HG03045 (cell line): ENCODE data around the gene PPP1CC.
A peak's percentile ranks its signal among the peaks of the same experiment; 100 is the strongest.
"Not testable (repeated sequence)": the region's sequence is repeated elsewhere in the genome, so short reads cannot be mapped to it uniquely, and the experiment has no call there.

Experiments used
- ATAC-seq: cut with Tn5 transposase; IDR thresholded peaks from one replicate; pipeline ENCODE4 v1.9.1; 2021; ENCODE audit warnings: mild to moderate bottlenecking, moderate library complexity; ENCODE audit not compliant: unreplicated experiment

PPP1CC gene

DNA sequence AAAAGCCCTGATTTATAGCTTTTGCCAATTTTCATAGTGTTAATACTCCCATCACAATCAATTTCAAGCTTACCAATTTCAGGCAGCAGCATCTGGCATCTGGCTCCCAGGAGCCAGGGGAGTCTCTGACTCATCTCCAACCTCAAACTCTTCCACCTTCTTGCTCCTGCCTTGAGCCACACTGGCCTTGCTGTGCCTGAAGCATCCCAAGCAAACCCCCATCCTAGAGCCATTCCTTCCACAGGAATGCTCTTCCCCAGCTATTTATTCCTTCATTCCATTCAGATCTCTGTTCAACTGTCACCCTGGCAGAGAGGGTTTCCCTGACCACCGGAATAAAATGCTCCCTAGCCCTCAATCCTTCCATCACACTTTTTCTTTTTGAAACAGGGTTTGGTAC lies 13.9 kb upstream of the PPP1CC start:
- no peak for ATAC-seq

DNA sequence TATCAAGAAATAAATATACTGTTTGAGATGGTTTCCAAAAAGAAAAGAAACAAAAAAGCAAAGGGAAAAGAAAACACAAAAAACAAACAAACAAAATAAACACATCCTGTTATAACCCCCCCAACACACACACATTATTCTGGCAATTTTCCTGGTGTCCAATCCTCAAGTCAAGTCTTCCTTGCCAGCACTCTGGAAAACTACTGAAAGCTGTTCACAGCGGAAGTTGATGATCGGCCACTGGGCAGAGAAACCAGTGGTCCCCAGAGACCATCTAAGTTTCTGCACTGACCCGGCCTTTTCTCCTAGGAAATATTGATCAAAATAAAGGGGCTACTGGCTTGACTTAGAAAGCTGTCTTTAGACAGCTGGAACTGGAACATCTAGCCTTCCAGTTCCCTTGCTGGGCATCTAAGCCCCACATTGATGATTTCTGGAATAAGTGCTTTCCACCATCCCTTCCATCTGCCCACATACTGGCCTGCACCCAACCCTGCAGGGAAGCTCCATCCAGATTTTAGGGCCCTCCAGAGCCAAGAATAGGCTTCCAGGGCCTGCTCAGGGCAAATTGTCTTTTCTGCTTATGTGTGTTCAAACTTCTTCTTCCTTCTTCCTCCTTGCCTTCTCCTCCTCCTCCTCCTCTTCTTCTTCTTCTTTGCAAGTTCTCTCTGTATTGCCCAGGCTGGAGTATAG lies 11.6 kb upstream of the PPP1CC start:
- ATAC-seq: no peak

DNA sequence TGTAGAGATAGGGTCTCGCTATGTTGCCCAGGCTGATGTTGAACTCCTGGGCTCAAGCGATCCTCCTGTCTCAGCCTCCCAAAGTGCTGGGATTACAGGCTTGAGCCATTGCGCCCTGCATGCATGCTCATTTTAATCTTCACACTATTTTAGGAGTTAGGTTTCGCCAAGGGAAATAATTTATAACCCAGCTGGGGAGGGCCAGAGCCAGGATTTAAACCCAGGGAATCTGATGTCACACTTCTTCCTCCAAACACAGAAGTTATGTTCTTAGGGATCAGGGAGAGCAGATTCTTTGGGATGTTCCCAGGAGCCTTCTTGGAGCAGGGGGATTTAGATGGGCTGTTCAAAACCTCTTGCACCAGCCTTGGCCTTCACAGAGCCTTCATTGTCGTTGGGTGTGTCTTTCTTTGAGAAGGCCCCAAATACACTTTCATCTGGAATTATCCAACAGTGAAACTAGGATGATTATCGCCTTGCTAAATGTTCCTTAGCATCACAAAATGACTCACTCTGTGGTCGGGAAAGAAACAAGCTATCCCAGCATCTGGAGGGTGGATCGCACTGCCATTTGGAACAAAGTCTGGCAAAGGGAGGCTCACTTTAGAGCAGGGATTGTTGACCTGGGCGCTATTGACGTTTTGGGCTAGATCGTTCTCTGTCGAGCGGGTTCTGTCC lies 8.2 kb upstream of the PPP1CC start:
- ATAC-seq: no peak

DNA sequence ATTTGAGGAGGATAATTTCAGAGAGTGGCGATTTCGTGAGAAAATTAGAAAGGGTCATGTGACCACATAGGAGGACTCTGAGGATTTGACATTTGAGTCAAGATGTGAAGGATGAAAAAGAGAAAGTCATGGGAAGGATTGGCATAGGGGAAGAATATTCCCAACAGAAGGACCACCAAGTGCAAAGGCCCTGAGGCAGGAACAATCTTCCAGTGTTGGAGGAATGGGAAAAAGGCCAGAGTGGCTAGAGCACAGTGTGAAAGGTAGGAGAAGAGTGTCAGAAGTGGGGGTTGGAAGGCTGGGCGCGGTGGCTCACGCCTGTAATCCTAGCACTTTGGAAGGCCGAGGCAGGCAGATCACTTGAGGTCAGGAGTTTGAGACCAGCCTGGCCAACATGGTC lies 3.9 kb upstream of the PPP1CC start:
- no peak for ATAC-seq

GRCh38 chr12:110745542-110746284 lies 3.0 kb upstream of the PPP1CC start:
- ATAC-seq: no peak

- no peak for ATAC-seq
Measured at GRCh38 chr12:110744601-110745264, 2.0 kb upstream of the PPP1CC start.

DNA sequence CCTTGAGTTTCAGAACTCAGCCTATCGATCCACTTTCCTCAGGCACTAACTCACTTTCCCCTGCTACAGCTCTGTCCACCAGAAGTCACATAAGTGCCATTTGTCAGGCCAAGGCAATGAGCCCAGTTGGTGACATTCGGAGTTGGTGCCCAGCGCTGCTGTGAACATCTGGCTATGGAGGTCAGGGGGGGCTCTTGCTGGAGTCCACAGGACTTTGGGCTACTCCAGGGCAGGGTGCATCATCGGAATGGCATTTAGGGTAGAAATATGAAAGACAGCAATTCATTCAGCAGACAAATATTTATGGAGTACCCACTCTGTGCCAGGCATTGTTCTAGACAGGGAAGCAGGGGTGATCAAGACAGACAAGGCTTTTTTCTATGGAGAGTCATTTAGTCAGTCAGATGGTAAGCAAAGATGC lies 1.5 kb upstream of the PPP1CC start:
- ATAC-seq: no peak

DNA sequence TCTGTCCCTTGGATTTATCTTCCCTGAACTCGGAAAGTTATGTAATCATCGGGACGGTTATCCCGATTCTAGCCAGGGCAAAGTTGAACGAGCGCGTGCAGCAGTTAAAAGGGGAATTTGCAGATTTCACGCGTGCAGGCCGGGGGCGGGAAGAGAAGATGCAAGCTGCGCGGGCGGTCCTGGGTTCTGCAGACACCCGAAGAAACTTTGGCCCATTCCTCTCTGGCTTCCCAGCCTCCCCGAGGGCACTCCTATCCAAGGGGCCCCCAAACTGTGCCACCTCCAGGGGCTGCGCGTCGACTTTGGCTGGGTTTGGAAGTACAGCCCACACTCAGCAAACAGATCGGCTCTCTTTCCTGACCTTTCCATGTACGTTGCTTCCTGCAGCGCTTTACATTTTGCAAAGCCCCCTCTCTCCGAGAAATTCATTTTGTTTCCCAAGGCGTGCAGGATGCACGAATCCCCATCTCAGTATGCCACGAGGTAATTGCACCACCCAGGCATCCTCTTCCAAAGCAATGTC lies 941 bp upstream of the PPP1CC start:
- ATAC-seq: no peak

GRCh38 chr12:110742096-110742717 lies 484 bp downstream of the PPP1CC start:
- peak; percentile 8 for ATAC-seq

DNA sequence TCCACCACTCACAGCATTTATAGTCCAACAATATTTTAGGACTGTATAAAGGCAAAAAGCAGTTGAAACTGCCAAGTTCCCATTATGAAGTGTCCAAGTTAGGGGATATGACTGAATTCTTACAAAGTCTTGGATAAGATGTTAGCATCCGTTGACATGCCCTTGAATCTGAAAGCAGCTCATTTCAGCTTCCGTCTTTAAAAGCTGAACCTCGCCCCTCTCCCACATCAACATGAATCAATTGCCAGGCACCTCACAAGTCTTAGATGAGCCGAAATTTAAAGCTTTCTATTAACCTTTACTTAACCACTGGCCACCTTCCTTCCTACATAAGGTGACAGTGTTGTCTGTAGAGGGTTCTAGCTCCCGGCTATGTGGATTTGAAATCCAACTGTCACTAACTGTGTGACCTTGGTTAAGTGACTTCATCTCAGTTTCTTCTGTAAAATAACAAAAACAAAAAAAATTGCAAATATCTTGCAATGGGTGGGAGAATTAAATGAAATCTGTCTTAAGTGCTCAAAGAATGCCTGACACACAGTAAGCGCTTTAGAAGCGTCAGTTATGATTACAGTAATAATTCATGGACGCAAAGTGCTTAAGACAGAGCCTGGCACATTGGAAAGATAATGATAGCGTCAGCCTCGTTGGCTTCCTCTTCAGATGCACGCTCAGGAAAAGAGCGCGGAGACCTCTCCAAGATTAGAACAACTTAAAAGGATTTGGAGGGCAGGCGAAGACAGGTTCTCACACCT lies 1.2 kb downstream of the PPP1CC start:
- no peak for ATAC-seq

- ATAC-seq: no peak
Measured at GRCh38 chr12:110739894-110740293, 2.8 kb downstream of the PPP1CC start.

DNA sequence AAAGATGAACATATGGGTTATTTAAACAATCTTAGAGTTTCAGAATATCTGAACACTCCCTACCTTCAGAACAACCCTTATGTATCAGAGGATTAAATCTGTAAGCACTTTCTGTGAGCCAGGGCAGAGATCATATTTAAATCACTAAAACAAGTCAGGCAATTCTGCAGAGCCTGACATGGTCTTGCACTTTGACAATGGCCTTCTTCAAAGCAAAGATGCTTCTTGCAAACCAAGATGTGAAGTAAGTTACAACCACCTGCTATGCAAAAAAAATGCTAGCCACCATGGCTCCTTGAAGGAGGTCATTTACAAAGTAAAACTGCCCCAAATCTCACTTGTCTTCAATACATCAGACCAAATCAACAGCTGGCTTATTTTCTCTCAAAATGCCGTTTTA lies 3.2 kb downstream of the PPP1CC start:
- no peak for ATAC-seq

- ATAC-seq: no peak
Measured at GRCh38 chr12:110737532-110737931, 5.2 kb downstream of the PPP1CC start.

GRCh38 chr12:110737016-110737415 lies 5.7 kb downstream of the PPP1CC start:
- not testable (repeated sequence) for ATAC-seq

DNA sequence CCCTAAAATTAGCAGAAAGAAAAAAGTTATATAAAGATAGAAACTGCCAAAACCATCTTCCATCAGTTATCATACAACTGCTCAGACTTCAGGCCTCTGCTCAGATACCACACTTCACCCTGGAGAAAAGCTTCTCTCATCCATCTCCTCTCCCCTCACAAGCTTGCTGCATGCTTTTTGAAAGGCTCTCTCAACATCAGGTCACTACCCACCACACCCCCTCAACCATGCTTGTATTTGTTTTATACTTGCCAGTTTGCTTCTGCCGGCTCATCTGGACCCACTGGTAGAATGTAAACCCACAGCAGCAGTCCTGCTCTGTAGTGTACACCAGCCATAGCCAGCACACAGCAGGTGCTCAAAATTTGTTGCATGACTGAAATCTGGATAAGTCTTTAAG lies 8.8 kb downstream of the PPP1CC start:
- ATAC-seq: no peak

- ATAC-seq: no peak
Measured at GRCh38 chr12:110733089-110733715, 9.5 kb downstream of the PPP1CC start.

DNA sequence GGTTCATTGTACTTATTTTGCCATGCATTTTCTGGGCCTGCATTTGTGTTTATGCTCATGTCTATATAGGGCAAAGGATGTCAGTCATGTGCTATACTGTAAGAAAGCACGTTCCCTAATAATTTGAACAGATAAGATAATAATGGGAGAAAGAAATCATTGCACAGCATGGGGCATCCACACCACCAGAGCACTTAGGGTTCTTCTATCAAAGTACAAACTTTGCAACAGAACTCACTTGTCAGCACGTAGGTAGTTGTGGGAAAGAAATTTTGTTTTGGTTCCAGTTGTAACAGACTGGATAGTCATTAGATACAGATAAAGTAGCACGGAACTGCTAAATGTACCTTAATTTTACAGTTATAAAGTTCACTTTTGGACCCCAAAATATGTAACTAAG lies 10.1 kb downstream of the PPP1CC start:
- ATAC-seq: no peak

GRCh38 chr12:110731479-110731878 lies 11.2 kb downstream of the PPP1CC start:
- no peak for ATAC-seq

GRCh38 chr12:110728628-110729027 lies 14.1 kb downstream of the PPP1CC start:
- no peak for ATAC-seq
